HG02884 (cell line): ENCODE measurements around the gene HBS1L.

Experiments used
- ATAC-seq: cut with Tn5 transposase; IDR thresholded peaks from one replicate; pipeline ENCODE4 v1.9.1; 2021; ENCODE audit warnings: mild to moderate bottlenecking, moderate library complexity; ENCODE audit not compliant: unreplicated experiment

The HBS1L gene

GRCh38 chr6:134921721-134922261 is 132.8 kb downstream of the HBS1L start:
- no peak for ATAC-seq

GRCh38 chr6:134921276-134921675 is 133.3 kb downstream of the HBS1L start:
- no peak for ATAC-seq

- ATAC-seq: no peak
Observed at GRCh38 chr6:134920422-134920821, 134.2 kb downstream of the HBS1L start.

DNA sequence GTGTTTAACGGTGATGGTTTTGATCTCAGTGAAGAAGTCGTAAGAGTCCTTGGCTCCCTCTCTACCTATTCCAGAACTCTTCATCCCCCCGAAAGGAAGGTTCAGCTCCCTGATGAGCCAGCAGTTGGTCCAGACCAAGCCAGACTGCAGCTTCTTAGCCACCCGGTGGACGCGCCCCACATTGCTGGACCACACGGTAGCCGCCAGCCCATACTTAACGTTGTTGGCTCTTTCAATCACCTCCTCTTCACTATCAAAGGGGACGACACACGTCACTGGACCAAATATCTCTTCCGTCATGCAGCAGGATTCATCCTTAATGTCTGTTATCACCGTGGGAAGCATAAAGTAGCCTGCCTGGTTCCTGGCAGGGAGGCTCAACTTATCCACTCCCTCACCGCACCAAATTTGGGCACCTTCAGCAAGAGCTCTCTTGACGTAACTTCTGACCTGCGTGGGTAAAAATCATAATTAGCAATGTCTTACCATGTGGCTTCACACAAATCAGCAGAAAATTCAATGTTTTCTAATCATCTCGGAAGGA is 136.1 kb downstream of the HBS1L start:
- no peak for ATAC-seq

GRCh38 chr6:134911547-134911946 is 143.1 kb downstream of the HBS1L start:
- ATAC-seq: no peak

GRCh38 chr6:134910593-134910935 is 144.1 kb downstream of the HBS1L start:
- ATAC-seq: no peak
